Ovary (tissue), 9 donors: ENCODE results near the gene PRDM16. TPM values are rescaled to one million over a fixed set of nuclear protein-coding genes. Genes with fewer than 3 reads are reported as not detected.

ENCODE experiments used
- DNase-seq, 5 donors: peaks; one replicate each; pipeline ENCODE4 v3.0.0-alpha.2; 2019 to 2020
- H3K27ac ChIP-seq, 2 donors: fragments of 200-600 bp; one replicate each; pipeline versions ENCODE4 v1.5.1 to v1.8.0; 2019 to 2022
- H3K27me3 ChIP-seq: fragments of 200-600 bp; one replicate; pipeline ENCODE4 v1.8.0; 2022
- H3K36me3 ChIP-seq: fragments of 200-600 bp; sonication (generic); one replicate; pipeline ENCODE4 v1.5.1; 2019
- H3K4me1 ChIP-seq: one replicate; pipeline ENCODE4 v1.8.1; 2013; ENCODE audit warnings: mild to moderate bottlenecking, moderate library complexity; ENCODE audit not compliant: insufficient read depth
- H3K4me3 ChIP-seq: fragments of 200-600 bp; sonication (generic); one replicate; pipeline ENCODE4 v1.5.1; 2017
- H3K9me3 ChIP-seq, 2 donors: fragments of 200-600 bp in 1 of 2; sonication (generic) in 1 of 2; one replicate each; pipeline versions ENCODE4 v1.5.1 to v1.8.1; 2013 to 2019; ENCODE audit warnings: mild to moderate bottlenecking in 1 of 2, moderate library complexity in 1 of 2
- EP300 ChIP-seq: sonication (generic); formaldehyde crosslinking; IDR thresholded peaks from one replicate; pipeline ENCODE4 v1.6.1; 2017; ENCODE audit warnings: antibody characterized with exemption
- POLR2A ChIP-seq: fragments of 450-650 bp; IDR thresholded peaks from one replicate; pipeline ENCODE4 v1.6.1; 2017; ENCODE audit warnings: antibody characterized with exemption, mild to moderate bottlenecking, moderate library complexity
- WGBS, 3 donors: extraction: QIAGEN DNeasy Blood & Tissue Kit in 1 of 3; methylation state at CpG; one replicate each; pipeline versions ENCODE4 v1.1.5 to v1.1.7; 2013 to 2017; 5-methylcytosine and 5-hydroxymethylcytosine counted together
- intact Hi-C, 4 donors: fragments of 100-400 bp; cut with DNase I; formaldehyde crosslinking; loops; one replicate each; pipeline versions ENCODE4 v1.11.0 to v1.15.1; 2022 to 2023
- polyA plus RNA-seq, 2 donors: library from polyadenylated mRNA; stranded (reverse); fragments of 200-250 nt in 1 of 2; fragments of 350-450 nt in 1 of 2; fragmentation: Illumina TruSeq in 1 of 2; extraction: RNeasy Lipid Tissue Mini Kit (QIAGEN cat#74804) in 1 of 2; gene quantifications; one replicate each; pipeline ENCODE4 v1.2.3, GENCODE V29; 2013 to 2014
- total RNA-seq, 7 donors: library from RNA; depleted of rRNA in 2 of 7; stranded (reverse); fragments of >200 nt in 2 of 7; fragmentation: NEBNext Ultra II Directional in 3 of 7; extraction: Animal tissue kit (Norgen Biotek cat#: 25700) in 3 of 7; gene quantifications; one replicate each; pipeline versions ENCODE4 v1.1.0 to v1.2.4, GENCODE V29; 2016 to 2023
- TF ChIP-seq, protein P1 (sequence below), 3 donors: fragments of 450-650 bp in 2 of 3; fragments of 200-600 bp in 1 of 3; IDR thresholded peaks; one replicate each; pipeline versions ENCODE4 v1.5.1 to v1.8.0; 2016 to 2022; ENCODE audit warnings: antibody characterized with exemption in 3 of 3, mild to moderate bottlenecking in 1 of 3
- donor health status: DM: no; HTN: no; CAD: no; lungs with moderate emphysema.
- donor health status: DM: no; HTN: no; CAD: no.
- donor health status: Bipolar disorder and iron deficiency.
- donor health status: DM: yes; HTN: yes; CAD: no.
- donor health status: DM: no; HTN: no; CAD: no.
- donor health status: DM: yes; HTN: yes; CAD: no.

PRDM16 gene
- total and polyA plus RNA-seq, 9 donors = 1.1 to 17.3 (median 3.9) TPM

DNA sequence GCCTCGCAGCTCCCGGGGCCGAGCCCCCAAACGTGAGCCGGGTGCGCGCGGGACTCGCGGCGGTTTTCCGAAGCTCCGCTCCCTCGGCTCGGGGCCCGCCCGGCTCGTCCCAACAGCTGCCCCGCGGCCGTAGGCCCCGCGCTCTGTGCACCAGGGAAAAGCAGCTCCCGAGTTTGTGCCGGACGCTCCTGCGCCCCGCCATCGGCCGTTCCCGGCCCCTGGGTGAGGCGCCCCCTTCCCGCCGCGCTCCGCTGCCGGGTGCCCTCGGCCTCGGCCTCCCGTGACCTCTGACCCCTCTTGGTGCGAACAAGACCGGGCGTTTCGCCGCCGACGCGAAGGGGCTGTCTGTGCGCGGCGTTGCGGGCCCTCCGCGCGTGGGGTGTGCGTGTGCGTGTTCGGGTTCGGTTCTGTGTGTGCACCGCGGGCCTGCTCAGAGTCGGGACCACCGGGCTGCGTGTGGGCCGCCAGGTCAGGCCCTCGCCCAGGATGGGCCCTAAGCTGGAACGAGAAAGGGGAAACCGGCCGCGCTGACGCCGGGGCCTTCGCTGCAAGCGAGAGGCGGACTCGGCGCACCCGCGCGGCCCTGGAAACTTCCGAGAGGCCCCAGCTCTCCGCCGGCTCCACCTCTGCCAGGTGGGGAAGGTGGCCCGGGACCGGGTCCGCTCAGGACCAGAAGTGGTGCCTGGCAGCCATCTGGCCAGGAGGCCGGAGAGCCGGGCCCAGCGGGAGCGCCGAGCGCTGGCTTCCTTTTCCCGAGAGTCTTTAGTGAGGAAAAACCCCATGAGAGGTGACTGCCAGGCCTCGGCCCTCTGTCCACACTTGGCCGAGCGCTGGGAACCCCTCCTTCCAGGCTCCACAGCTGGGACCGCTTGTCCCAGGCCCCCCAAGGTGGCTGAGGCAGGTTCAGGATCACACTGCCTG lies 1.9 kb downstream of the PRDM16 start:
- TF ChIP-seq EP300 (no peak), POLR2A (no peak)
- Histone ChIP-seq H3K4me1 (peaks cover 8% of the 10 kb centered on the region), H3K36me3 (no peaks in the 10 kb centered on the region), H3K9me3 (no peaks in the 10 kb centered on the region), H3K4me3 (peak overlapping the region; percentile 58), H3K27ac (peak overlapping the region; percentile 60 to 98), H3K27me3 (no peaks in the 10 kb centered on the region)
- peak in 4 of 5 donors; percentile 35 to 67 (median 54) for DNase-seq
- intact Hi-C loops = loop anchor here in 3 of 4 donors (2.0 to 5.0 kb wide), 4 partner anchors 101 to 336 kb away; no protein-coding TSS in a partner anchor
- WGBS, 3 donors = 23 to 35% (median 33%) methylated on average over 76 to 97 of the region's 97 CpGs

DNA sequence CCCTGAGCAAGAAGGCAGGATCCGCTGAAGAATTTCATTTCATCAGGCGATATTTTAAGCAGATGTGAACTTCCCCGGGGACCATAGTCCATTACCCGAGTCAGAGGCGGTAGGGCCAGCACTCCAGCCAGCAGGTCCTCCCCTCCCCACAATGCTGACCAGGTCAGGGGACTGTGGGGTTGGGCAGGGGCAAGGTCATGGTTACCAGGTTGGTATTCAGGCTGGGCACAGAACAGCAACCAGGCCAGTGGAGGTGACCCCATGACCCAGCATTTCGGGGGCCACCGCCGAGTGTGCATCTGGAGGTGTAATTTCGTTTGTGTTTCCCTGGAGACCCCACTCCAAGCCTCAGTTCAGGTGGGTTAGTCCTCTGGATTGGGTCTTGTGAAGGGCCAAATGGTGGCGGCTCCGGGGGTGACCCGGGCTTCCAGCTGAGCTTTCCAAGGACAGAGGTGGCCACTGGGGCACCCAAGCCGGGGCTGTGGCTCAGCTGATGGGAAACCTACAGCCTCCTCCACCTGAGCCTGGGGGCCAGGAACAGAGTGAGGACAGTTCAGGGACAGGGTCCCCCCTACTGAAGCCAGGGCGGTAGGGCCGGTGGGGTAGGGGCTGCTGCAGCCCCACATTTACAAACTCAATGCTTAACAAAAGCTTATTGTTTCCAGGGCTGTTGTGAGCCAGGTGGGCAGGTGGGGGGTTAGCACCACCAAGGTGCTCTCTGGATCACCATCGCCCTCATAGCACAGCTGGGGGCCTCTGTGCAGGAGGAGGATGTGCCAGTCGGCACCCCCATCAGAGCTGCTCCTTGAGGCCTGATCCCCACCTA lies 2.8 kb downstream of the PRDM16 start:
- intact Hi-C loops = loop anchor here in 3 of 4 donors (2.0 to 5.0 kb wide), 4 partner anchors 101 to 336 kb away; no protein-coding TSS in a partner anchor
- Histone ChIP-seq H3K9me3 (no peaks in the 10 kb centered on the region), H3K36me3 (no peaks in the 10 kb centered on the region), H3K27me3 (no peaks in the 10 kb centered on the region), H3K4me3 (no peak overlapping the region), H3K4me1 (peaks cover 8% of the 10 kb centered on the region), H3K27ac (no peak overlapping the region)
- 87 to 93% (median 89%) methylated on average over 17 of the region's 17 CpGs for WGBS, 3 donors
- TF ChIP-seq POLR2A (no peak), EP300 (no peak)
- TF ChIP-seq, protein P1, sequence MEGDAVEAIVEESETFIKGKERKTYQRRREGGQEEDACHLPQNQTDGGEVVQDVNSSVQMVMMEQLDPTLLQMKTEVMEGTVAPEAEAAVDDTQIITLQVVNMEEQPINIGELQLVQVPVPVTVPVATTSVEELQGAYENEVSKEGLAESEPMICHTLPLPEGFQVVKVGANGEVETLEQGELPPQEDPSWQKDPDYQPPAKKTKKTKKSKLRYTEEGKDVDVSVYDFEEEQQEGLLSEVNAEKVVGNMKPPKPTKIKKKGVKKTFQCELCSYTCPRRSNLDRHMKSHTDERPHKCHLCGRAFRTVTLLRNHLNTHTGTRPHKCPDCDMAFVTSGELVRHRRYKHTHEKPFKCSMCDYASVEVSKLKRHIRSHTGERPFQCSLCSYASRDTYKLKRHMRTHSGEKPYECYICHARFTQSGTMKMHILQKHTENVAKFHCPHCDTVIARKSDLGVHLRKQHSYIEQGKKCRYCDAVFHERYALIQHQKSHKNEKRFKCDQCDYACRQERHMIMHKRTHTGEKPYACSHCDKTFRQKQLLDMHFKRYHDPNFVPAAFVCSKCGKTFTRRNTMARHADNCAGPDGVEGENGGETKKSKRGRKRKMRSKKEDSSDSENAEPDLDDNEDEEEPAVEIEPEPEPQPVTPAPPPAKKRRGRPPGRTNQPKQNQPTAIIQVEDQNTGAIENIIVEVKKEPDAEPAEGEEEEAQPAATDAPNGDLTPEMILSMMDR (IDR thresholded peaks at IDR 0.05) = no peak
- peak in 1 of 5 donors; percentile 16 for DNase-seq

DNA sequence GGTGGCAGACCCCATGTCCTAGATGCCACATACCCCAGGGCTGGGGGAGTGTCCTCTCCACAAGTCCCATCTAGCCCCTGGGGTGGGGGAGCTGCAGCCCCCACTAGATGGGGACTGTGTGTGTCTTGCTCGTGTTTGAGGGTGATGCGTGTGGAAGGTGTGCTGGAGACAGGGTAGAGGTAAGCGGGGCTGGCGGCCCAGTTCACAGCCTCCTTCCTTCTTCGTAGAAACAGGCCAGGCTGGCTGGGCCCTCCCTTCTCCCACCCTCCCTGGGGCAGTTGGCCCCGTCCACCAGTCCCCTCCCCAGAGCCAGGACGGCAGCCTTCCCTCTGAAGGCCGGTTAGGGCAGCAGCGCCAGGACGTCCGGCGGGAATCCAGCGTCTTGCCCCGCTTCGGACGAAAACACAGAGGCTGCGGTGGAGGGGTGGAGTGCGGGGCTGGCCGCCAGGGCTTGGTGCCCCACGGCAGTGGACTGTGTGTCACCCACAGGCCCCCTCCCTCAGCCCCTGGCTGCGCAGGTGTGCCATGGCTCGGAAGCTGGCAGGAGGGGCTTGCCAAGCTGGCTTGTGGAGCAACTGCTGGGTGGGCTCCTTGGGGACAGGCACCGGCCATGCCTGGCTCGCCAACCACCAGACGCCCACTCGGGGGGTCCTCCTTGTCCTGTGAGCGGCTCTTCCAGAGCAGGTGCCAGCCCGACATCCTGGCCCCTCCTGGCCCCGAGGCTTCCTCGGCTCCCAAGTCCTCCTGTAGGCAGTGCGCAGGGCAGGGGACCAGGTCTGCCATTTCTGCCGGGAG lies 3.6 kb downstream of the PRDM16 start:
- peaks cover 8% of the 10 kb centered on the region for H3K4me1 ChIP-seq

DNA sequence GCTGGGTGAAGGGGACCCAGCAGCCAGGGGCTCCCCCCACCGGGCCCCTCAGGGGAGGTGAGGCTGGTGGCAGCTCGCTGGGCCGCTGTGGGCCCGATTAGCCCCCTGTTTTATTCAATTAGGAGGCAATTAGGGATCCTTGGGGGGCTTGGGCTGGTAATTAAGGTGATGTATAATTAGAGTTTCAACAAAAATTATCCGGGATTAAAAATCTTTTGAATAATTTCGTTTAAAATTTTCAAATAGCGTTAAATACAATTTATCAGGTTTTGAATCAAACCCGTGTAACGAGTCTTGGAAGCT lies 4.1 kb downstream of the PRDM16 start:
- Histone ChIP-seq H3K4me1 (peaks cover 3% of the 10 kb centered on the region), H3K27me3 (no peaks in the 10 kb centered on the region), H3K36me3 (no peaks in the 10 kb centered on the region), H3K4me3 (no peak overlapping the region), H3K9me3 (no peaks in the 10 kb centered on the region), H3K27ac (no peak overlapping the region)
- intact Hi-C loops = loop anchor here in 3 of 4 donors (5.0 kb wide), 3 partner anchors 99 to 334 kb away; no protein-coding TSS in a partner anchor
- WGBS, 3 donors = 16 to 23% (median 22%) methylated on average over 9 of the region's 9 CpGs
- no peak for DNase-seq
- TF ChIP-seq POLR2A = no peak
- TF ChIP-seq, protein P1 (IDR thresholded peaks at IDR 0.05) = no peak
- TF ChIP-seq EP300 = no peak

More for the DNA sequence above, 3.6 kb downstream of the PRDM16 start:
- no peaks in the 10 kb centered on the region for H3K9me3 ChIP-seq
- intact Hi-C loops = loop anchor here in 3 of 4 donors (5.0 kb wide), 3 partner anchors 100 to 335 kb away; no protein-coding TSS in a partner anchor
- no peaks in the 10 kb centered on the region for H3K36me3 ChIP-seq
- no peak overlapping the region for H3K4me3 ChIP-seq
- 36 to 63% (median 51%) methylated on average over 29 to 32 of the region's 32 CpGs for WGBS, 3 donors
- H3K27ac ChIP-seq = no peak overlapping the region
- TF ChIP-seq POLR2A (no peak), EP300 (no peak)
- TF ChIP-seq, protein P1 (IDR thresholded peaks at IDR 0.05) = no peak
- no peaks in the 10 kb centered on the region for H3K27me3 ChIP-seq
- DNase-seq = no peak
